HG03460 (cell line): Measurements from ENCODE around the gene TYMS.

Experiments
- ATAC-seq: cut with Tn5 transposase; IDR thresholded peaks from one replicate; pipeline ENCODE4 v1.9.1; 2021; ENCODE audit not compliant: unreplicated experiment

The TYMS gene

DNA sequence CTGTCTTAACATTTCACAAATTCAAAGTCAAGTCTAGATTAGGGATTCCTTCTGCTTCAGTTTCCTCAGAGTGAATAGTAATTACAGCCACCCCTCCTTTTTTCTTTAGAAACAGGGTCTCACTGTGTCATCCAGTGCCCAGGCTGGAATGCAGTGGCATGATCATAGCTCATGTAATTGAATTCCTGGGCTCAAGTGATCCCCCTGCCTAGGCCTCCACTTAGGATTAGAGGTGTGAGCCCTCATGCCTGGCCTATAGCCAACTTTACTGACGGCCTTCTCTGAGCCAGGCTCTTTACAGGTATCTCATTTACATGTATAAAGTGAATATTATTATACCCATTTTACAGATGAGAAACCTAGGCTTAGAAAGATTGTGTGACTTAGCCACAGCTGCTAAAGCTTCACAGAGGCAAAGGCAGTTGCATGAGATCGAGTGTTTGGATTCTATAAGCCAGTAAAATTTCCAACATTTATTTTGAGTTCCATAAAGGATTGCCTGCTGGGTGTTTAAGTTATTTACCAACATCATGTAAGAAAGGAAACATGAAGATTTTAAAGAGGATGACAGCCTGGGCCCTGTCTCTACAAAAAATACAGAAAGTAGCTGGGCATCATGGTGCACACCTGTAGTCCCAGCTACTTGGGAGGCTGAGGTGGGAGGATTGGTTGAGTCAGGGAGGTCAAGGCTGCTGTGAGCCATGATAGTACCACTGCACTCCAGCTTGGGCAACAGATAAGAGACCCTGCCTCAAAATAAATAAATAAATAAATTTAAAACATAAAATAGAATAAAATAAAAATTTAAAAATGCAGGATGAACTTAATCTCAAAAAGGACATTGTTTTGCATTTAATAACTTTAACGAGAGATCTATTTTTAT is 53.2 kb downstream of the TYMS start:
- ATAC-seq, result no peak

DNA sequence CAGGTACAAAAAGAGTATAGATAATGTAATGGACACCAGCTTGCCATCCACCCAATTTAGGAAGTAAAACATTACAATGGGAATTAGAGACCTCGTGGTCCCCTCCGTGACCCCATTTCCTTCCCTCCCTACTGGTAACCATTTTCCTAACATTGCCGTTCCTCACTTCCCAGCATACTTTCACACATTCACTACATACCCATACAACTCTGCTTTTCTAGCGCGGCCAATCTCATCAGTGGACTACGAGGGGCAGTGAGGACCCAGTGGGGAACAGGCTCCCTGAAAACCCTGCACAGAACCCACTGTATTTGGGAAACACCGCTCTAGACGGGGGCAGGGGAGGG is 53.8 kb downstream of the TYMS start:
- no peak for ATAC-seq

DNA sequence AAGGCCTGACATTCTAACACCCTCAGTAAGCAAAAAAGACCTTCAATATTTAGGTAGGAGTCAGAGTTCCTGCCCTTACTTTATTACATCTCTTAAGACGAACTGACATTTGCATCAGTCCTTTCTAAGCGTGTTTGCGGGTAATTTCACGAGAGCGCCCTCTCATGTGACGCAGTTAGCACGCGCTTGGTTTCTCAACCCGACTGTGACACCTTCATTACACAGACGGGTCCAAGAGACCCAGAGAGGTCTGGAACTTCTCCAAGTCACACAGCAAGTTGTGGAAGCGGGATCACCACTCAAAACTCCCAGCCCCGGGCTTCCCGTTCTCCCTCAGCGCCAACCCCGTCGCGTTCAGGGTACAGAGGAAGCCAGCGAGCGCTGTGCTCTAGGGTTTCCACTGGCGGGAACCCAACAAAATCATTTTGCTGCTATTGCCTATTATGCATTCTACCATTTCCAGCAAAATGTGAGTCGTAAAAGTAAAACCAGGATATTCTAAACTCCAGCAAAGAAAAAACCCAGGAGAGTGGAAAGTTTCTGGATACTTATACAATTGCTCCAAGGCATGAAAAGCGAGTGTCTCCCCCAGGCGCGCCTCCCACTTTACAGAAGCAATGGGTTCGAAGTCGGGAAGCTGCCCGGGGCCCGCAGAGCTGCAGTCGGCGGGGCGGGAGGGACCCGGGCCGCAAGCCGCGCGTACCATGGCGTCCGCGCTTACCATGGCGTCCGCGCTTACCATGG is 54.4 kb downstream of the TYMS start:
- peak; percentile 63 for ATAC-seq

DNA sequence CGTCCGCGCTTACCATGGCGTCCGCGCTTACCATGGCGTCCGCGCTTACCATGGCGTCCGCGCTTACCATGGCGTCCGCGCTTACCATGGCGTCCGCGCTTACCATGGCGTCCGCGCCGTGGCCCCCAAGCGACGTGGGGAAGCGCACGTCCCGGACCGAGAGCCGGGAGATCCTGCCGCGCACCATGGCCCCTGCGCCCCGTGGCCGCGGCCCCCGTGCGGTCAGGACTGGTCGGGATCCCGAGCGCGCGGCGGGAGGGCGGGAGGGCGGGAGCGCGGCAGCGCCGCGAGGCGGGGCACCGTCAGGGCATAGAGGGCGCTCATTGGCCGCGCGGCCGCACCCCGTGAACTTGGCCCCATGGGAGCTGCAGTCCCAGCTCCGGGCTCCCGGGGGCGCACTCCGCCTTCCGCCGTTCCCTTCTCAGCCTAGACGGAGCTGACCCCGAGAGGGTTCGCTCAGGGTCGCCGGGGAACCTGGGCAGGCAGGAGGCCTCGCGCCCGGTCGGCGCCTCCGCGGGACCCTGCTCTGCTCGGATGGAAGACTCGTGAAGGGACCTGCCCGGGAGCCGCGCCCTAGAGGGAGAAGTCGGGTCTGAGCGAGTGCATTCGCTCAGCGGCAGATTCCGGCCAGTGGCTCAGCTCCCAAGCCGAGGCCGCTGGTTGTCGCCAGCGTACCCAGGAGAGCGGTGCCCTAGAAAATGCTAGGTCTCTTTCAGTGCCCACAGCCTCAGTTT is 55.1 kb downstream of the TYMS start, which contains the start of gene ENOSF1:
ENOSF1 (minus strand) TSS at position 230 of the 734 bp plus-strand sequence; CDS start at position 187, 43 bp downstream.
- peak; percentile 85 for ATAC-seq

DNA sequence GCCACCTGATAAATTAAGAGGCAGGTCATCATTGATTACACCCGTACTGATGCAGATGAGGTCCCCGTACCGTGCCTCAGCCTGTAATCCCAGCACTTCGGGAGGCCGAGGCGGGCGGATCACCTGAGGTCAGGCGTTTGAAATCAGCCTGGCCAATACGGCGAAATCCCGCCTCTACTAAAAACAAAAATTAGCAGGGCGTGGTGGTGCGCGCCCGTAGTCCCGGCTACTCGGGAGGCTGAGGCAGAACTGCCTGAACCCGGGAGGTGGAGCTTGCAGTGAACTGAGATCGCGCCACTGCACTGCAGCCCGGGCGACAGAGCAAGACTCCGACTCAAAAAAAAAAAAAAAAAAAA is 55.7 kb downstream of the TYMS start:
- ATAC-seq, result no peak

DNA sequence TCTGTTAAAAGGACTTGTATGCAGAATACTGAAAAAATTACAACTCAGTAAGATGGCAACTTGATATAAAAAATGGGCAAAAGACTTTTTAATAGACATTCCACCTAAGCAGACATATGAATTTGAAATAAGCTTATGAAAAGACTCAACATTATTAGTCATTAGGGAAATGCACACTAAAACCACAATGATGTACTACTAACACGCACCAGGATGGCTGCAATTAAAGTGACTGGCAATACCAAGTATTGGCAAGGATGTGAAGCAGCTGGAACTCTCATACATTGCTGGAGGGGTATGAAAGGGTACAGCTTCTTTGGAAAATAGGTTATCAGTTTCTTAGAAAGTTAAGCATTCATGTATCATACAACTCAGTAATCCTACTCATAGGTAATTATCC is 58.2 kb downstream of the TYMS start:
- ATAC-seq, result no peak

DNA sequence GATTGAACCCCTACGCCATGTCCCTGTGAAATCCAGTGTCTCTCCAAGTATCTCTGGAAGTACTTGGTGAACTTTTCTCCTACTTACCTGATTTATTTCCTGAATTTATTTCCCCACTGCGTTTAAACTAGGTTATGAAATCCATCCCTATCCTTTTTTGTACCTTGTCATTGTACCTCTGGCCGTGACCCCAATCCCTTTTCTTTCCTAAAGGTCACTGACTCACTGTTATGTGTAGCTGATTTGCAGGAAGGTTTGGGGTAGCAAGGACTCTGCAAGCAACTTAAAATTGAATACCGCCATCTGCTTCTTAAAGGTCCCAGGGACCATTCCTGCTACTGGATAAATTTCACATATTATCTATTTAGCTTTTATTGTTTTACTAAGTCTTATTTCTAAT is 59.5 kb downstream of the TYMS start:
- ATAC-seq, result no peak
